Measurements from ENCODE around the gene CYP2C18.

CYP2C18 gene

DNA sequence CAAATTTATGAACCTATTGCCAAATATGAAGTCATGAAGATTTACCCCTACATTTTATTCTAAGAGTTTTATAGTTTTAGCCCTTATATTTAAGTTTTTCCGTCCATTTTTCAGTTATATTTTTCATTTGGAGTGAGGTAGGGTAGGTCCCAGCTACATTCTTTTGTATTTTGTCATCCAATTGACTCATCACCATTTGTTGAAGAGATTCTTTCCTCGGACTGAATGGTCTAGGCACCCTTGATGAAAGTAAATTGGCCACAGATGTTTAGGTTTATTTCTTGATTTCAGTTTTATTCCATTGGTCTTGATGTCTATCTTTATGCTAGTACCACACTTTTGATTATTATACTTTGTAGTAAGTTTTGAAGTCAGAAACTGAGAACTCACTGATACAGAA lies 101.7 kb downstream of the CYP2C18 start:
- Histone ChIP-seq H3K27ac (no peak overlapping the region), H2AFZ (no peak overlapping the region), H3K27me3 (ENCODE audit: control insufficient read depth, insufficient read depth, low read length) (no peaks in the 10 kb centered on the region), H3K36me3 (ENCODE audit: control insufficient read depth, insufficient read depth, low read length) (no peaks in the 10 kb centered on the region), H3K9me3 (ENCODE audit: control insufficient read depth, low read length) (no peaks in the 10 kb centered on the region), H3K4me1 (no peaks in the 10 kb centered on the region), H3K4me2 (ENCODE audit: low read length) (no peak overlapping the region), H3K79me2 (no peaks in the 10 kb centered on the region), H3K9ac (no peak overlapping the region), H3K4me3 (ENCODE audit: low read depth, low read length) (no peak overlapping the region)
- TF ChIP-seq, protein P1, sequence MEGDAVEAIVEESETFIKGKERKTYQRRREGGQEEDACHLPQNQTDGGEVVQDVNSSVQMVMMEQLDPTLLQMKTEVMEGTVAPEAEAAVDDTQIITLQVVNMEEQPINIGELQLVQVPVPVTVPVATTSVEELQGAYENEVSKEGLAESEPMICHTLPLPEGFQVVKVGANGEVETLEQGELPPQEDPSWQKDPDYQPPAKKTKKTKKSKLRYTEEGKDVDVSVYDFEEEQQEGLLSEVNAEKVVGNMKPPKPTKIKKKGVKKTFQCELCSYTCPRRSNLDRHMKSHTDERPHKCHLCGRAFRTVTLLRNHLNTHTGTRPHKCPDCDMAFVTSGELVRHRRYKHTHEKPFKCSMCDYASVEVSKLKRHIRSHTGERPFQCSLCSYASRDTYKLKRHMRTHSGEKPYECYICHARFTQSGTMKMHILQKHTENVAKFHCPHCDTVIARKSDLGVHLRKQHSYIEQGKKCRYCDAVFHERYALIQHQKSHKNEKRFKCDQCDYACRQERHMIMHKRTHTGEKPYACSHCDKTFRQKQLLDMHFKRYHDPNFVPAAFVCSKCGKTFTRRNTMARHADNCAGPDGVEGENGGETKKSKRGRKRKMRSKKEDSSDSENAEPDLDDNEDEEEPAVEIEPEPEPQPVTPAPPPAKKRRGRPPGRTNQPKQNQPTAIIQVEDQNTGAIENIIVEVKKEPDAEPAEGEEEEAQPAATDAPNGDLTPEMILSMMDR (IDR thresholded peaks at IDR 0.05), result no peak

Data from parathyroid adenoma (tissue), 2 donors.